Choroid plexus epithelial cell (primary cell): Measurements from ENCODE around the gene OCRL.

ENCODE experiments used
- DNase-seq: peaks from one replicate; pipeline ENCODE4 v3.0.0-alpha.2; 2010; ENCODE audit warnings: low read depth
- H3K4me3 ChIP-seq: 2 replicates; pipeline ENCODE4 v1.5.1; 2011; ENCODE audit warnings: low read depth, mild to moderate bottlenecking, control low read depth, low read length, moderate library complexity
- TF ChIP-seq, protein P1 (sequence below): conservative IDR thresholded peaks from 2 replicates; pipeline ENCODE4 v1.5.1; 2011; ENCODE audit warnings: low read depth, mild to moderate bottlenecking, control low read depth, inconsistent platforms, low read length, moderate library complexity

The OCRL gene

DNA sequence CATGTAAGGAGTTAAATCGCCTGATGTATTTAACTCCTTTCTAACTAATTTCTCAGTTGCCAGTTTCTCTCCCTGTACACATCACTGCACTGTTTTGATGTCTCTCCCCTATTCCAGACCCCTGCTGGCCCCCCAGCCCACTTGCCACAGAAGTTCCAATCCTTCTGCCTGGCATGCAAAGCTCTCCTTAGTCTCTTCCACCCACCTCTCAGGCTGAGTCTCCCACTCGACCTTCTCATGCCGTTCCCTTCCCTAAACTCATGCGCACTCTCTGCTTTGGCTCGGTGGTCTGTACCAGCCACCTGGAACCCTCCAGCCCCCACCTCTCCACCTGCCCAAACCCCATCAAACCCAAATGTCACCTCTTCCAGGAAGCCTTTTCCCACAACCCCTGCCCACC lies 57.8 kb downstream of the OCRL start:
- TF ChIP-seq, protein P1, sequence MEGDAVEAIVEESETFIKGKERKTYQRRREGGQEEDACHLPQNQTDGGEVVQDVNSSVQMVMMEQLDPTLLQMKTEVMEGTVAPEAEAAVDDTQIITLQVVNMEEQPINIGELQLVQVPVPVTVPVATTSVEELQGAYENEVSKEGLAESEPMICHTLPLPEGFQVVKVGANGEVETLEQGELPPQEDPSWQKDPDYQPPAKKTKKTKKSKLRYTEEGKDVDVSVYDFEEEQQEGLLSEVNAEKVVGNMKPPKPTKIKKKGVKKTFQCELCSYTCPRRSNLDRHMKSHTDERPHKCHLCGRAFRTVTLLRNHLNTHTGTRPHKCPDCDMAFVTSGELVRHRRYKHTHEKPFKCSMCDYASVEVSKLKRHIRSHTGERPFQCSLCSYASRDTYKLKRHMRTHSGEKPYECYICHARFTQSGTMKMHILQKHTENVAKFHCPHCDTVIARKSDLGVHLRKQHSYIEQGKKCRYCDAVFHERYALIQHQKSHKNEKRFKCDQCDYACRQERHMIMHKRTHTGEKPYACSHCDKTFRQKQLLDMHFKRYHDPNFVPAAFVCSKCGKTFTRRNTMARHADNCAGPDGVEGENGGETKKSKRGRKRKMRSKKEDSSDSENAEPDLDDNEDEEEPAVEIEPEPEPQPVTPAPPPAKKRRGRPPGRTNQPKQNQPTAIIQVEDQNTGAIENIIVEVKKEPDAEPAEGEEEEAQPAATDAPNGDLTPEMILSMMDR, result no peak
- DNase-seq, result no peak
- H3K4me3 ChIP-seq, result no peak overlapping the region

- TF ChIP-seq, protein P1, result no peak
- no peak overlapping the region for H3K4me3 ChIP-seq
- no peak for DNase-seq
Observed at GRCh38 chrX:129599499-129599898, 59.4 kb downstream of the OCRL start.

DNA sequence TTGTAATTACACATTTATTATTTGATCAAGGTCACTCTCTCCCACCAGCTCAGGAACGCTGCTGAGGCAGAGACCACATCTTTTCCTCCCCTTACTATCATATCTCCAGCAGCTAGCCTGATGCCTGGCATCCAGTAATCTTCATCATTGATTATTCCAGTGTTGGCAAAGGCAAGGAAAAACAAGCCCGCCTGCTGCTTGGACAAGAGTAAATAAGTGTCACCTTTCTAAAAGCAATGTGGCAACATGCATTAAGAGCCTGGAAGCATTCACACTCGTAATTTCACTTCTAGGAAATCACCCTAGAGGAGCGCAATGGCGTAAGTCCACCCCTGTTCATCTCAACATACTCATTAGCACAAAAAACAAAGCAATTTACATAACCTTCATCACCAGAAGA lies 59.9 kb downstream of the OCRL start:
- TF ChIP-seq, protein P1, result no peak
- no peak for DNase-seq
- H3K4me3 ChIP-seq, result no peak overlapping the region

DNA sequence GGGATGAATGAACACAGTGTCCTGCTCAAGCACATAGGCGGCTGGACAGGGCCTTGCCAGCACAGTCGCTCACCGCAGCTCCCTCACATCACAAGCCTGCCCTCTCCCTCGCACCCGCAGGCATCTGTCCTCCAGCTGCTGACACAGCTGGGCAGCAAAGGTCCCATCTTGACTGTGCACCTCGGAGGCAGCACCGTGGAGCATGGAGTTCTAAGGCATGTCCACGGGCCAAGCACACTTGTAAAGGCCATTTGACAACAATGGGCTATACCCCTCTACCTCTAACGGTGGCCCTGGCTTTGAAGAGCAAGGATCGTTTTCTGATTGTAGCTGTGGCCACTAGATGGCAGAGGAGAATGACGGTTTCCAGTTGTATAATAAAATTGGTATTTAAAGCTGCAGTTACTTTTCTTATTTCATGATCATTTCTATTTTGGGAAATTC lies 60.9 kb downstream of the OCRL start:
- TF ChIP-seq, protein P1, result peak; percentile 63
- no peak overlapping the region for H3K4me3 ChIP-seq
- DNase-seq, result peak; percentile 41

DNA sequence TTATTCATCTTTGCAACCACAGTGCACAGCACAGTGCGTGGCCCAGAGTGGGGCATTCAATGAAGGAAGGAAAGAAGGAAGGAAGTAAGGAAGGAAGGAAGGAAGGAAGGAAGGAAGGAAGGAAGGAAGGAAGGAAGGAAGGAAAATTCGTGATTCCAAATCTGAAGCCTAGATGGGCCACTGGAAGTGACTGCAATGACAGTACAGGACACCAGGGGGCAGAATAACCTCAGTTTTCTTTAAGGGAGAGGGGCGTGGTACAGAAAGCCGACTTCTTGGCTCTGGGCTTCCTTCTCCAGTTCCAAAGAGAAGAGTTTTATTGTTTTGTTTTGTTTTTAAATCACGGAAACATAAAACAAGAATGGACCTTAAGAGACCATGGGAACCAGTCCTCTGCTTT lies 66.9 kb downstream of the OCRL start:
- peak; percentile 63 for DNase-seq
- no peak overlapping the region for H3K4me3 ChIP-seq
- TF ChIP-seq, protein P1, result peak; percentile 72

DNA sequence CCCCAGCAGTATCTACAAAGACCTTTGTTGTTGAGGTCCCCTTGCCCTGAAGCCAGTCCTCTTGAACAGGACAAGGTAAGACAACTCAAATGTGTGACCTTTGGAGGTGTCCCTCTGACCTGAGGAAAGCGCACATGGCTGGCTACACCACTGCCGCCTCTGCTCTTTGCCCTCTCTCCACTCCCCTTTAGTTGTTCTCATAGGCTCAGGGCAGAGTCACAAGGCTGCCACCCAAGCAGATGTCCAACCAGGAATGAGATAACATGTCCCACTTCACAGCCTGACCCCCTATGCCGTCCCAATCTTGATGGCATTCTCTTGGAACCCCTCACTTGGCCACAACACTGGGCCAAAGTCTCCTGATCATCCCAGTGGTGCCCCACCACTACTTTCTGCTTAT lies 68.4 kb downstream of the OCRL start:
- TF ChIP-seq, protein P1, result no peak
- H3K4me3 ChIP-seq, result no peak overlapping the region
- DNase-seq, result no peak

DNA sequence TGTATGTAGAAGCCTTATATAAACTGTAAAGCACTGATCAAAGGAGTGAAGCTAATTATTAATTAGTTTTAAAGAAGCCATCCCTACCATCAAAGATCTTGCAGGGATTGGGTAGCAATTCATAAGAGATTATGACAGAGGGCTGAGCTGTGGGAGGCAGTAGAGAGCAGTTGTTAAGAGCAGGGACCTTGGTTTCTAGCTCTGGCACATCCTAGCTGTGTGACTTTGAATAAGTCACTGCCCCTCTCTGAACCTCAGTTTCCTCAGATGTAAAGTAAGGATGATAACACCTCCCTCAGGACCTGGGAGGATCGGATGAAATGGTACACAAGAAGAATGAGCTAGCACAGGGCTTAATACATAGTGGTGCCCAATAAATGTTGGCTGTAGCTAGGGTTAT lies 69.3 kb downstream of the OCRL start:
- TF ChIP-seq, protein P1, result peak; percentile 33
- no peak overlapping the region for H3K4me3 ChIP-seq
- DNase-seq, result no peak
